CD8-positive, alpha-beta memory T cell (primary cell): ENCODE measurements around the gene FASLG. TPM values are rescaled to one million over a fixed set of nuclear protein-coding genes. Genes with fewer than 3 reads are reported as not detected.

Experiments used
- CTCF ChIA-PET: fragments of 350-600 bp; sonication (Branson Sonifier 250); formaldehyde crosslinking; loops from one replicate; lab custom pipeline; 2021; ENCODE audit warnings: antibody characterized with exemption; lab: Charles Lee
- POLR2A ChIA-PET: fragments of 350-600 bp; sonication (Branson Sonifier 250); formaldehyde crosslinking; loops from one replicate; lab custom pipeline; 2021; ENCODE audit warnings: antibody characterized with exemption; lab: Charles Lee
- DNase-seq, 5 donors: peaks; one replicate each; pipeline versions ENCODE4 v3.0.0 to v3.0.0-alpha.2; 2020 to 2022; ENCODE audit warnings: mixed read lengths in 1 of 5
- H3K27ac ChIP-seq: one replicate; pipeline ENCODE4 v1.7.0; 2013; ENCODE audit warnings: low read depth, mild to moderate bottlenecking, low read length, moderate library complexity
- H3K27me3 ChIP-seq: 2 replicates; pipeline ENCODE4 v1.7.0; 2013; ENCODE audit warnings: low read length, mild to moderate bottlenecking; ENCODE audit not compliant: insufficient read depth, poor library complexity, severe bottlenecking
- H3K36me3 ChIP-seq: 2 replicates; pipeline ENCODE4 v1.7.0; 2013; ENCODE audit warnings: mild to moderate bottlenecking, low read length, moderate library complexity; ENCODE audit not compliant: insufficient read depth
- H3K4me1 ChIP-seq: 2 replicates; pipeline ENCODE4 v1.7.0; 2013; ENCODE audit warnings: mild to moderate bottlenecking, low read length, moderate library complexity; ENCODE audit not compliant: insufficient read depth
- H3K4me3 ChIP-seq: 2 replicates; pipeline ENCODE4 v1.7.0; 2013; ENCODE audit warnings: mild to moderate bottlenecking, low read length
- H3K9me3 ChIP-seq: 2 replicates; pipeline ENCODE4 v1.7.0; 2013; ENCODE audit warnings: mild to moderate bottlenecking, low read length
- H3K27ac Mint-ChIP-seq, 8 donors: one replicate each; pipeline ENCODE4 v1.8.0; 2020 to 2021; ENCODE audit warnings: mixed read lengths in 8 of 8, mild to moderate bottlenecking in 6 of 8, inconsistent platforms in 3 of 8, moderate library complexity in 3 of 8
- H3K27me3 Mint-ChIP-seq, 2 donors: one replicate each; pipeline ENCODE4 v1.8.0; 2020 to 2021; ENCODE audit warnings: mixed read lengths in 2 of 2, mild to moderate bottlenecking in 1 of 2, moderate library complexity in 1 of 2
- H3K36me3 Mint-ChIP-seq, 3 donors: one replicate each; pipeline ENCODE4 v1.8.0; 2020 to 2021; ENCODE audit warnings: mixed read lengths in 3 of 3, inconsistent platforms in 1 of 3, mild to moderate bottlenecking in 1 of 3
- H3K4me1 Mint-ChIP-seq, 3 donors: one replicate each; pipeline ENCODE4 v1.8.0; 2020 to 2021; ENCODE audit warnings: mixed read lengths in 3 of 3, inconsistent platforms in 1 of 3, mild to moderate bottlenecking in 1 of 3
- H3K4me3 Mint-ChIP-seq, 7 donors: one replicate each; pipeline ENCODE4 v1.8.0; 2020 to 2021; ENCODE audit warnings: mixed read lengths in 7 of 7, mild to moderate bottlenecking in 6 of 7, moderate library complexity in 4 of 7, inconsistent platforms in 2 of 7
- H3K9me3 Mint-ChIP-seq, 5 donors: one replicate each; pipeline ENCODE4 v1.8.0; 2020 to 2022; ENCODE audit warnings: mixed read lengths in 5 of 5, mild to moderate bottlenecking in 3 of 5, moderate library complexity in 2 of 5, inconsistent platforms in 1 of 5
- polyA plus RNA-seq: library from polyadenylated mRNA; unstranded; fragments of 300-500 nt; fragmentation: Illumina TruSeq; gene quantifications from one replicate; pipeline ENCODE4 v1.2.3, GENCODE V29; 2021
- total RNA-seq, 2 experiments: library from RNA; stranded (reverse); gene quantifications; one replicate each; pipeline ENCODE4 v1.2.3, GENCODE V29; 2021

FASLG gene
- total and polyA plus RNA-seq, 3 experiments from 2014 or later: 10.6 to 46.6 (median 45.8) TPM

DNA sequence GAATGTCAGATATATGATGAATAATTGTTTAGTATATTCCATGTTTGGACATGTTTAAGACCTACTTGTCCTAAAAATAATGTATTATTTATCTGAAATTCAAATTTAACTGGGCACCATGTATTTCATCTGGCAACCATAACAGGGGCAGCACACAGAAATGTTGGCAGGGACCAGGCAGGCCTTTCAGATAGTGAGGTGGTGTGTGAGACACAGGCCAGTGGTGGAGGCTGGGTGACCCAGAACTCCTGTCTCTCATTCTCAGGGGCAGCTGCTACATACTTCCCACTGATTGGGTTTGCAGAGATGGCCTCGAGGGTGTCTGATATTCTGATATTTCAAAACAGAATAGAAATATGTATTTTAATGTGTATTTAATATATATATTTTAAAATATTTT lies 1.3 kb upstream of the FASLG start:
- Mint-ChIP-seq H3K4me3 (peak overlapping the region in 1 of 7 donors; percentile 57), H3K9me3 (no peaks in the 10 kb centered on the region), H3K27ac (no peak overlapping the region), H3K4me1 (peaks cover 49 to 67% (median 60%) of the 10 kb centered on the region in 3 donors), H3K36me3 (peaks cover 0 to 12% (median 0%) of the 10 kb centered on the region in 3 donors), H3K27me3 (peaks cover 0 to 2% of the 10 kb centered on the region in 2 donors)
- H3K9me3 ChIP-seq: no peaks in the 10 kb centered on the region
- H3K27me3 ChIP-seq: no peaks in the 10 kb centered on the region
- H3K4me3 ChIP-seq: no peak overlapping the region
- no peak for DNase-seq
- H3K27ac ChIP-seq: no peak overlapping the region
- ChIA-PET CTCF (interaction anchor here (4.2 kb wide), 1 partner anchor 61 kb away, joined by 29 read pairs; no protein-coding TSS in a partner anchor), POLR2A (no interaction called here)
- peaks cover 42% of the 10 kb centered on the region for H3K4me1 ChIP-seq
- no peaks in the 10 kb centered on the region for H3K36me3 ChIP-seq

DNA sequence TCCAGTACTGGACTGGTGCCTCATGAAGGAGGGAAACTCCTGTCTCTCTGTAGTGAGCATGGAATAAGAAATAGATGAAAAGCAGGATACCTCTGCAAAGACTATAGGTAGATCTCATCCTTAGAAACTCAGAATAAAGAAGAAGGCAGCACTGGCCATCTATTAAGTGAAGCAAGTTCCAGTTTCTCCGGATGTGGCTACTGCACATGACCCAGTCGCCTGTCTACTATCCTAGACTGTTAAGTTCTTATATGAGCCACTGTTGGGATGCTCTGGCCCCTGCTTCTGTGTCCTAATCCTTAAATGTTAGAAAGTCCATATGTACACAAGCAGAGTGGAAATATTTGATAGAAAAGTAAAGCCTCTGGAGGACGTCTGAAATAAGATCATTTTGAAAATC lies 2.2 kb downstream of the FASLG start:
- POLR2A ChIA-PET: interaction anchor here (0.5 to 1.8 kb wide), 4 partner anchors 10 to 26 kb away, joined by 3 to 4 read pairs (median 3); no protein-coding TSS in a partner anchor
- no peaks in the 10 kb centered on the region for H3K27me3 ChIP-seq
- no peaks in the 10 kb centered on the region for H3K9me3 Mint-ChIP-seq
- peaks cover 0 to 2% of the 10 kb centered on the region in 2 donors for H3K27me3 Mint-ChIP-seq
- CTCF ChIA-PET: interaction anchor here (0.8 to 4.2 kb wide), 5 partner anchors 18 to 58 kb away, joined by 3 to 29 read pairs (median 6); no protein-coding TSS in a partner anchor
- H3K4me3 Mint-ChIP-seq: peak overlapping the region; percentile 80 to 98 (median 96)
- no peaks in the 10 kb centered on the region for H3K36me3 ChIP-seq
- peak overlapping the region; percentile 2 for H3K4me3 ChIP-seq
- H3K36me3 Mint-ChIP-seq: peaks cover 14 to 33% (median 18%) of the 10 kb centered on the region in 3 donors
- H3K9me3 ChIP-seq: no peaks in the 10 kb centered on the region
- no peak for DNase-seq
- H3K4me1 Mint-ChIP-seq: peaks cover 64 to 85% (median 82%) of the 10 kb centered on the region in 3 donors
- H3K27ac ChIP-seq: no peak overlapping the region
- peak overlapping the region; percentile 61 to 98 (median 87) for H3K27ac Mint-ChIP-seq
- H3K4me1 ChIP-seq: peaks cover 55% of the 10 kb centered on the region

GRCh38 chr1:172662464-172663109 lies 3.7 kb downstream of the FASLG start:
- Histone ChIP-seq H3K4me1 (peaks cover 55% of the 10 kb centered on the region), H3K4me3 (peak overlapping the region; percentile 2), H3K27ac (no peak overlapping the region), H3K9me3 (no peaks in the 10 kb centered on the region), H3K36me3 (no peaks in the 10 kb centered on the region), H3K27me3 (no peaks in the 10 kb centered on the region)
- ChIA-PET CTCF (no interaction called here), POLR2A (interaction anchor here (0.6 to 1.0 kb wide), 3 partner anchors 11 to 913 kb away, joined by 3 read pairs; no protein-coding TSS in a partner anchor)
- Mint-ChIP-seq H3K9me3 (no peaks in the 10 kb centered on the region), H3K27me3 (peaks cover 0 to 2% of the 10 kb centered on the region in 2 donors), H3K4me3 (peak overlapping the region; percentile 80 to 98 (median 96)), H3K27ac (peak overlapping the region; percentile 73 to 98 (median 90)), H3K36me3 (peaks cover 14 to 44% (median 24%) of the 10 kb centered on the region in 3 donors), H3K4me1 (peaks cover 71 to 91% (median 88%) of the 10 kb centered on the region in 3 donors)
- peak; percentile 73 to 93 (median 78) for DNase-seq

DNA sequence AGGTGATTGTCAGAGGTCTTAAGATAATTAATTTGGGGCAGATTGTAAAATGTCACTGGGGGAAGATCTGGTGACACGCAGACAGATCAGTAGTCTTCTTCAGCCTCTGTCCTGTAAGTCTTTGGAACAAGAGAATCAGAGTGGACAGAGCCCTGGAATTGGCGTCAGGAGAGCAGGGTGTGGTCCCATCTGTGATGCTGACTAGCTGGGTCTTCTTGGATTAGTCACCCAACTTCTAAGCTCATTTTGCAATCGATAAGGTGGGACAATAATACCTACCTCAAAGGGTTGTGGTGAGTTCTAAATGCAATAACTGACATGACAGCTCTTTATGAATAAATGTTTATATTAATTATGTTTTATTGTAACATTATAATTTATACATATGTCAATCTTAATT lies 4.8 kb downstream of the FASLG start:
- POLR2A ChIA-PET: interaction anchor here (1.0 kb wide), 1 partner anchor 12 kb away, joined by 3 read pairs; no protein-coding TSS in a partner anchor
- Histone ChIP-seq H3K36me3 (no peaks in the 10 kb centered on the region), H3K4me1 (peaks cover 48% of the 10 kb centered on the region), H3K4me3 (peak overlapping the region; percentile 2), H3K27ac (no peak overlapping the region), H3K27me3 (no peaks in the 10 kb centered on the region), H3K9me3 (no peaks in the 10 kb centered on the region)
- Mint-ChIP-seq H3K36me3 (peaks cover 17 to 50% (median 28%) of the 10 kb centered on the region in 3 donors), H3K27ac (peak overlapping the region; percentile 73 to 98 (median 88)), H3K27me3 (peaks cover 0 to 2% of the 10 kb centered on the region in 2 donors), H3K9me3 (no peaks in the 10 kb centered on the region), H3K4me1 (peaks cover 74 to 90% (median 87%) of the 10 kb centered on the region in 3 donors), H3K4me3 (peak overlapping the region; percentile 80 to 98 (median 96))
- no peak for DNase-seq
- CTCF ChIA-PET: interaction anchor here (1.1 to 1.3 kb wide), 3 partner anchors 26 to 56 kb away, joined by 3 to 5 read pairs (median 3); no protein-coding TSS in a partner anchor

DNA sequence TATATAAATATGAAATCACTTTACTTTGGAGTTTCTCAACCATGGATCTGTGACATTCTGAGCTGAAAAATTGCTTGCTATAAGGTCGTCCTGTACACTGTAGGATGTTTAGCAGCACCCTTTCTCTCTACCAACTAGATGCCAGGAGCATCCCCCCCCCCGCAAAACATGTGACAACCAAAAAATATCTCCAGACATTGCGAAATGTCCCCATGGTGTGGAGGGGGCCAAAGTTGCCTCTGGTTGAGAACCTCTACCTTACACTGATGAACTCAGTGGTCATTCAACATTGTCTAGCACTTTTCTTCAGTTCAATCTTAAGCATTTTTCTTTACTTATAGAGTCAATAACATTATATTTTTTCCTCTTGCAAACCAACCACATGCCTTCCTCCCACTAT lies 9.2 kb downstream of the FASLG start:
- Mint-ChIP-seq H3K27ac (peak overlapping the region in 4 of 8 donors; percentile 24 to 78 (median 44)), H3K36me3 (peaks cover 21 to 45% (median 32%) of the 10 kb centered on the region in 3 donors), H3K4me3 (peak overlapping the region in 1 of 7 donors; percentile 25), H3K4me1 (peaks cover 77 to 88% (median 84%) of the 10 kb centered on the region in 3 donors), H3K27me3 (no peaks in the 10 kb centered on the region), H3K9me3 (no peaks in the 10 kb centered on the region)
- DNase-seq: no peak
- ChIA-PET POLR2A (no interaction called here), CTCF (interaction anchor here (1.0 kb wide), 1 partner anchor 26 kb away, joined by 4 read pairs; no protein-coding TSS in a partner anchor)
- Histone ChIP-seq H3K4me1 (peaks cover 52% of the 10 kb centered on the region), H3K27me3 (no peaks in the 10 kb centered on the region), H3K9me3 (no peaks in the 10 kb centered on the region), H3K36me3 (no peaks in the 10 kb centered on the region), H3K4me3 (no peak overlapping the region), H3K27ac (no peak overlapping the region)

DNA sequence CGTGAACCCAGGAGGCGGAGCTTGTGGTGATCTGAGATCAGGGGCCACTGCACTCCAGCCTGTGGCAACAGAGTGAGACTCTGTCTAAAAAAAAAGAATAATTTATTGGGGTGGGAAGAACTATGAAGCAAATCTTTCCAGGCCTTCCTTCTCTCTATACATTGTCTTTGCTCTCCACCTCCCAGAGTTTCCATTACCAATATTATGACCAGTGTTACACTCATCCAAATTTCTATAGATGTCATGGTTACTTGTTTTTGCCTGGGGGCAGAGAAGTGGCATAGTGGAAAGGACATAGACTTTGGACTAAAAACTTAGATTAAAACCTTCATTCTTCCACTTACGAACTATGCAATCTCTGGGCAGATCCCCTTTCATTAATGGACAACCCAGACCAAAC lies 10.1 kb downstream of the FASLG start:
- H3K27ac Mint-ChIP-seq: peak overlapping the region in 5 of 8 donors; percentile 36 to 84 (median 59)
- peak overlapping the region in 2 of 7 donors; percentile 18 to 24 for H3K4me3 Mint-ChIP-seq
- peaks cover 78 to 88% (median 86%) of the 10 kb centered on the region in 3 donors for H3K4me1 Mint-ChIP-seq

DNA sequence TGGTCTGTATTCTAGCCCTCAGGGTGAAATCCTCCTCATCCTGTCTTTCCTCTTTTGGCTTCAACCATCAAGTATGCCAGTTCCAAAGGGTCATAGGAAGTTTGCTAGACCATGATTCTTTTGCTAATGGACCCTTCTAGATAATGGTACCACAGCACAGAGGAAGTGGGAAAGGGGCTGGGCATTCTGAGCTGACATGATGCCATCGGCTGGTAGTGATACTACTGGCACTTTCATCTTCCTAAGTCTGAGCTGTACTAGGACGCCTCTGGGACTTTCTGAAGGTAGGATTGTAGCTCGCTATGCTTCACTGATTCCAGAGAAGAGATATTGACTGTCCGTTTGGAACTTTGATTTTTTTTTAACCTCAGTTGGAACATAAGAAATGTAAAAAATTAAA lies 11.4 kb downstream of the FASLG start:
- H3K4me3 ChIP-seq: peak overlapping the region; percentile 32
- no peaks in the 10 kb centered on the region for H3K9me3 ChIP-seq
- H3K36me3 ChIP-seq: no peaks in the 10 kb centered on the region
- POLR2A ChIA-PET: interaction anchor here (0.7 to 1.0 kb wide), 4 partner anchors 10 to 629 kb away, joined by 3 to 7 read pairs (median 4); no protein-coding TSS in a partner anchor
- H3K36me3 Mint-ChIP-seq: peaks cover 16 to 32% (median 20%) of the 10 kb centered on the region in 3 donors
- H3K27me3 Mint-ChIP-seq: no peaks in the 10 kb centered on the region
- H3K27ac Mint-ChIP-seq: peak overlapping the region; percentile 57 to 96 (median 92)
- DNase-seq: no peak
- no peak overlapping the region for H3K27ac ChIP-seq
- H3K9me3 Mint-ChIP-seq: no peaks in the 10 kb centered on the region
- no peaks in the 10 kb centered on the region for H3K27me3 ChIP-seq
- H3K4me3 Mint-ChIP-seq: peak overlapping the region; percentile 42 to 72 (median 65)
- CTCF ChIA-PET: interaction anchor here (1.0 to 1.3 kb wide), 4 partner anchors 27 to 47 kb away, joined by 3 to 4 read pairs (median 3); no protein-coding TSS in a partner anchor
- H3K4me1 Mint-ChIP-seq: peaks cover 82 to 88% (median 86%) of the 10 kb centered on the region in 3 donors
- peaks cover 58% of the 10 kb centered on the region for H3K4me1 ChIP-seq

More for the DNA sequence above, 10.1 kb downstream of the FASLG start:
- Mint-ChIP-seq H3K36me3 (peaks cover 19 to 42% (median 27%) of the 10 kb centered on the region in 3 donors), H3K9me3 (no peaks in the 10 kb centered on the region), H3K27me3 (no peaks in the 10 kb centered on the region)
- Histone ChIP-seq H3K36me3 (no peaks in the 10 kb centered on the region), H3K4me3 (no peak overlapping the region), H3K27me3 (no peaks in the 10 kb centered on the region), H3K4me1 (peaks cover 51% of the 10 kb centered on the region), H3K27ac (no peak overlapping the region), H3K9me3 (no peaks in the 10 kb centered on the region)
- ChIA-PET CTCF (no interaction called here), POLR2A (no interaction called here)
- no peak for DNase-seq
